PC-9 (cell line): Measurements from ENCODE around the gene SYNE4. TPM values are rescaled to one million over a fixed set of nuclear protein-coding genes. Genes with fewer than 3 reads are reported as not detected.

Experiments used
- BruUV-seq: library from RNA; stranded (reverse); fragments of 400-500 nt; replicated peaks from 2 replicates; lab custom pipeline; 2021; lab: Mats Ljungman, UMichigan
- CTCF ChIA-PET: fragments of 300-600 bp; sonication (Branson Sonifier 250); formaldehyde crosslinking; loops from one replicate; lab custom pipeline; 2022; ENCODE audit warnings: antibody characterized with exemption; lab: Charles Lee
- POLR2A ChIA-PET: fragments of 300-600 bp; sonication (Branson Sonifier 250); formaldehyde crosslinking; loops from one replicate; lab custom pipeline; 2022; ENCODE audit warnings: antibody characterized with exemption; ENCODE audit not compliant: unreplicated experiment; lab: Charles Lee
- DNase-seq, 2 experiments: peaks; one replicate each; pipeline versions ENCODE4 v3.0.0 to v3.0.0-alpha.2; 2015 to 2022; ENCODE audit warnings: mixed read lengths in 1 of 2
- H2AFZ ChIP-seq: fragments of 200-600 bp; sonication (generic); 2 replicates; pipeline ENCODE4 v1.8.1; 2017; ENCODE audit warnings: antibody characterized with exemption
- H3F3A ChIP-seq: fragments of 200-600 bp; sonication (generic); 2 replicates; pipeline ENCODE4 v1.8.1; 2017; ENCODE audit warnings: antibody characterized with exemption, mild to moderate bottlenecking, low read depth; ENCODE audit not compliant: insufficient read depth
- H3K27ac ChIP-seq: fragments of 200-600 bp; sonication (generic); 2 replicates; pipeline ENCODE4 v1.6.1; 2016; ENCODE audit warnings: mixed run types
- H3K27me3 ChIP-seq: fragments of 200-600 bp; sonication (generic); 2 replicates; pipeline ENCODE4 v1.6.1; 2016; ENCODE audit warnings: low read depth, mixed run types; ENCODE audit not compliant: insufficient read depth
- H3K36me3 ChIP-seq: fragments of 200-600 bp; sonication (generic); 2 replicates; pipeline ENCODE4 v1.6.1; 2016; ENCODE audit warnings: low read depth, mixed run types
- H3K4me1 ChIP-seq: fragments of 200-600 bp; sonication (generic); replicated peaks from 2 replicates; pipeline ENCODE4 v1.6.1; 2016; ENCODE audit warnings: mixed run types; ENCODE audit not compliant: insufficient read depth
- H3K4me2 ChIP-seq: fragments of 200-600 bp; sonication (generic); 2 replicates; pipeline ENCODE4 v1.6.1; 2017; ENCODE audit warnings: mixed run types
- H3K4me3 ChIP-seq: fragments of 200-600 bp; sonication (generic); 2 replicates; pipeline ENCODE4 v1.6.1; 2016; ENCODE audit warnings: mixed run types
- H3K79me2 ChIP-seq: fragments of 200-600 bp; sonication (generic); 2 replicates; pipeline ENCODE4 v1.6.1; 2017; ENCODE audit warnings: low read depth, mixed run types
- H3K9me2 ChIP-seq: fragments of 200-600 bp; sonication (generic); 2 replicates; pipeline ENCODE4 v1.8.1; 2017; ENCODE audit warnings: mild to moderate bottlenecking; ENCODE audit not compliant: insufficient read depth
- H3K9me3 ChIP-seq: fragments of 200-600 bp; sonication (generic); 2 replicates; pipeline ENCODE4 v1.8.1; 2016; ENCODE audit warnings: low read depth; ENCODE audit not compliant: insufficient read depth
- H4K20me1 ChIP-seq: fragments of 200-600 bp; sonication (generic); 2 replicates; pipeline ENCODE4 v1.8.1; 2017; ENCODE audit not compliant: insufficient read depth
- CTCF ChIP-seq: fragments of 200-600 bp; sonication (generic); conservative IDR thresholded peaks from 2 replicates; pipeline ENCODE4 v1.6.1; 2017; ENCODE audit warnings: mixed run types, antibody characterized with exemption, mild to moderate bottlenecking, moderate library complexity
- EZH2 ChIP-seq: fragments of 200-600 bp; sonication (generic); IDR thresholded peaks from 2 replicates; pipeline ENCODE4 v1.8.0; 2017; ENCODE audit warnings: antibody characterized with exemption, low read depth
- intact Hi-C: fragments of 100-400 bp; cut with micrococcal nuclease; formaldehyde crosslinking; loops from one replicate; pipeline ENCODE4 v1.10.0; 2022; ENCODE audit not compliant: unreplicated experiment
- total RNA-seq: library from RNA; stranded (reverse); gene quantifications from 2 replicates; pipeline ENCODE4 v1.2.3, GENCODE V29; 2021

The SYNE4 gene
- total RNA-seq, 1 experiment from 2014 or later: 39.5 TPM

- Histone ChIP-seq H3K4me3 (no peak overlapping the region), H3F3A (no peaks in the 10 kb centered on the region), H4K20me1 (peaks cover 8% of the 10 kb centered on the region; the same call in 1 of the 2 replicates), H3K36me3 (no peaks in the 10 kb centered on the region), H3K4me2 (no peak overlapping the region), H3K79me2 (peaks cover 16% of the 10 kb centered on the region), H3K4me1 (peaks cover 8% of the 10 kb centered on the region; the same call in 1 of the 2 replicates), H3K27ac (no peak overlapping the region), H3K9me3 (no peaks in the 10 kb centered on the region; the same call in 1 of the 2 replicates), H3K9me2 (no peaks in the 10 kb centered on the region), H3K27me3 (peaks cover 21% of the 10 kb centered on the region), H2AFZ (no peak overlapping the region)
- intact Hi-C loops: loop anchor here (10.0 kb wide), 1 partner anchor 247 kb away; the partner anchor contains the start of genes IGFLR1, LIN37, PSENEN and U2AF1L4
- CTCF ChIA-PET: interaction anchor here (0.7 kb wide), 1 partner anchor 486 kb away, joined by 3 read pairs; no protein-coding TSS in a partner anchor
- DNase-seq: no peak
- TF ChIP-seq CTCF: no peak
- no peak for TF ChIP-seq EZH2
- POLR2A ChIA-PET: interaction anchor here (0.6 kb wide), 1 partner anchor 273 kb away, joined by 4 read pairs; no protein-coding TSS in a partner anchor
- BruUV-seq: no TSS peak
These were observed 16.7 kb downstream of the SYNE4 start for GRCh38 chr19:35991731-35992450.

DNA sequence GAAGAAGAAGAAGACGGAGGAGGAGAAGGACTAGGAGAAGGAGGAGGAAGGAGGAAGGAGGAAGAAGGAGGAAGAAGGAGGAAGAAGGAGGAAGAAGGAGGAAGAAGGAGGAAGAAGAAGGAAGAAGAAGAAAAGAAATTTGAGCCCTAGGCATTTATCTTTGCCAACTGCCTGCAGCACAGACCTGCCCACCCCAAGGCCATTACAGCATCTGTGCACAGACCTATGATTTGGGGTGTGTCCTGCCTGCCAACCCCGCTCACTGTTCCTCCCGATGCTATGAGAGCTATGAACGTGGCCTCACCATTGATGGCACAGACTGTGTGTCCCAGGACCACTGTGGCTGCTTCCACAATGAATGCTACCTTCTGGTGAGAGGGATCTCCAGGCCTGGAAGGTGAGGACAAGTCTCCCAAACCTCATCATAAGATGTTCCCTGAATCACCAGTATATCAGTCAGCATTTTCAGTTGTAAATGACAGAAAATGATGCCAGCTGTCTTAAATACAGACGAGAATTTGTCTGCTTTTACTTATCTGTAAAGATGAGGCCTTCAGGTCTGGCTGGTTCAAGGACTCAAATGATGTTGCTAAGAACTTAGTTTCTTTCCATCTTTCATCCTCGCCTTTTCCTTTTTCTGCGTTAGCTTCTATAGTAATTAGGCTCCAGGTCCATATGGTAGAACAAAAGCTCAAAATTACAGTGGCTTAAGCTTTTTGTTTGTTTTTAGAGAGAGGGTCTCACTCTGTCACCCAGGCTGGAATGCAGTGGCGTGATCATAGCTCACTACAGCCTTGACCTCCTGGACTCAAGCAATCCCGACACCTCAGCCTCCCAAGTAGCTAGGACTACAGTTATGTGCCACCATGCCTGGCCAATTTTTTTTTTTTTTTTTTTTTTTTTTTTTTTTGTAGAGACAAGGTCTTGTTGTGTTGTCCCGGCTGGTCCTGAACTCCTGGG is 17.6 kb downstream of the SYNE4 start:
- peaks cover 8% of the 10 kb centered on the region for H3K79me2 ChIP-seq
- no peak for DNase-seq
- H3F3A ChIP-seq: no peaks in the 10 kb centered on the region
- intact Hi-C loops: loop anchor here (10.0 kb wide), 1 partner anchor 246 kb away; the partner anchor contains the start of genes IGFLR1, LIN37, PSENEN and U2AF1L4
- BruUV-seq: no TSS peak
- POLR2A ChIA-PET: interaction anchor here (0.6 kb wide), 1 partner anchor 537 kb away, joined by 4 read pairs; no protein-coding TSS in a partner anchor
- H3K4me1 ChIP-seq: peaks cover 4% of the 10 kb centered on the region; the same call in 1 of the 2 replicates
- H3K9me3 ChIP-seq: no peaks in the 10 kb centered on the region; the same call in 1 of the 2 replicates
- no peaks in the 10 kb centered on the region for H3K9me2 ChIP-seq
- TF ChIP-seq CTCF (no peak), EZH2 (no peak)
- no peaks in the 10 kb centered on the region for H4K20me1 ChIP-seq
- CTCF ChIA-PET: interaction anchor here (0.6 to 0.7 kb wide), 2 partner anchors 23 to 485 kb away, joined by 3 to 11 read pairs; partner anchors contain the start of gene ALKBH6
- no peak overlapping the region for H3K4me2 ChIP-seq
- H2AFZ ChIP-seq: no peak overlapping the region
- H3K4me3 ChIP-seq: no peak overlapping the region
- H3K27ac ChIP-seq: no peak overlapping the region
- H3K27me3 ChIP-seq: peaks cover 30% of the 10 kb centered on the region
- H3K36me3 ChIP-seq: no peaks in the 10 kb centered on the region

GRCh38 chr19:35990156-35990555 is 18.5 kb downstream of the SYNE4 start:
- H3K9me3 ChIP-seq: no peaks in the 10 kb centered on the region; the same call in 1 of the 2 replicates
- intact Hi-C loops: loop anchor here (10.0 kb wide), 1 partner anchor 245 kb away; the partner anchor contains the start of genes IGFLR1, LIN37, PSENEN and U2AF1L4
- no peak for TF ChIP-seq EZH2
- TF ChIP-seq CTCF: no peak

More at GRCh38 chr19:35990156-35990555, 18.5 kb downstream of the SYNE4 start:
- no peaks in the 10 kb centered on the region for H3K9me2 ChIP-seq
- H2AFZ ChIP-seq: no peak overlapping the region
- DNase-seq: no peak
- no peak overlapping the region for H3K27ac ChIP-seq
- H3F3A ChIP-seq: no peaks in the 10 kb centered on the region
- H3K4me1 ChIP-seq: no peaks in the 10 kb centered on the region
- H3K4me2 ChIP-seq: no peak overlapping the region
- H4K20me1 ChIP-seq: no peaks in the 10 kb centered on the region
- H3K36me3 ChIP-seq: no peaks in the 10 kb centered on the region
- no peak overlapping the region for H3K4me3 ChIP-seq
- CTCF ChIA-PET: no interaction called here
- H3K79me2 ChIP-seq: no peaks in the 10 kb centered on the region
- no TSS peak for BruUV-seq
- peaks cover 39% of the 10 kb centered on the region for H3K27me3 ChIP-seq
- POLR2A ChIA-PET: no interaction called here
